GM12875 (cell line): ENCODE measurements around the gene E4F1.
A peak's percentile ranks its signal among the peaks of the same experiment; 100 is the strongest.

Experiments used
- H3K4me3 ChIP-seq: one replicate; pipeline ENCODE4 v1.5.1; 2011; ENCODE audit warnings: low read depth, low read length, control low read depth
- TF ChIP-seq, protein P1 (sequence below): IDR thresholded peaks from 2 replicates; pipeline ENCODE4 v1.5.1; 2011; ENCODE audit warnings: low read depth, mild to moderate bottlenecking, control low read depth, inconsistent platforms, low read length, moderate library complexity, borderline replicate concordance; ENCODE audit not compliant: insufficient read depth

E4F1 gene

DNA sequence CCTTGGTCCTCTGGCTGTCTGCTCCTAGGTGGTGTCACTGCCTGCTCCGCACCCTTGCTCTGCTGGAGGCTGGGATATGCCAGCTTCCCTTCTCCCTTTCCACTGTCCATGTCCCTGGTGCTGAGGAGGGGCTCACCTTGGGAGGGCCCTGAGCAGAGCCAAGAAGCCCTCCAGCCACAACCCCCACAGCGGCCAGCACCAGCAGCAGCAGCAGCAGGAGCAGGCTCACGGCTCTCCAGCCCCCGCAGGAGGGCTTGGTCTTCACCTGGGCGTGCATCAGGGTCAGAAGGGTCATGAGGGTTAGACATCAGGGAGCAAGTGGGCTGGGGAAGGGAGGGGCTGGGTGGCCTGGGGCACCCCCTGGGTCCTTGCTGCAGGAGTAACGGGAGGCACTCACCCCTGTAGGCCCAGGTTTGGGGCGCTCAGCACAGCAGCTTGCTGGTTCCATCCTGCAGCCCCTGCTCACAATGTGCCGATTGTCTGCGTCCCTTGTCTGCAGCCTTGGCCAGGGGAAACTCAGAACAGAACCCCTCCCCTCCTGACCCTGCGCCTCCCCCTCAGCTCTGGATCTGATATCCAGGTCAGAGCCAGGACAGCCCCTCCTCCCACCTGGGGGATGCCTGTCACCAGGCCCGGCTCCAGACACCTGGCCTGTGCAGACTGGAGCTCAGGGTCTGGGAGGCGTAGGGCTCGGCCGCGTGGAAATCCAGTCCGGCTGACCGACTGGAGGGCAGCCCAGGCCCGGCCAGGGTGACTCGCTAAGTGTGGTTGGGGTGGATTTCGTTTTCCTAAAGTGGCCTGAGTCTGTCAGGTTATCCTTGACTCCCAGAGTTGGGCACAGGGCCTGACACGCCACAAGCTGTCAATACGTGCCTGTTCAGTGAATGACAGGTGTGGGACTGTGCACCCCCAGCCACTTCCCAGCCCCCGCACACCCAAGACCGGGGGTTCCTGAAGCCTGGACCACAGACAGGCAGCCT lies 12.7 kb upstream of the E4F1 start, which contains the start of gene BRICD5:
BRICD5 (minus strand) TSS at position 478 of the 980 bp plus-strand sequence; CDS start at position 448, 30 bp downstream.
- TF ChIP-seq, protein P1, sequence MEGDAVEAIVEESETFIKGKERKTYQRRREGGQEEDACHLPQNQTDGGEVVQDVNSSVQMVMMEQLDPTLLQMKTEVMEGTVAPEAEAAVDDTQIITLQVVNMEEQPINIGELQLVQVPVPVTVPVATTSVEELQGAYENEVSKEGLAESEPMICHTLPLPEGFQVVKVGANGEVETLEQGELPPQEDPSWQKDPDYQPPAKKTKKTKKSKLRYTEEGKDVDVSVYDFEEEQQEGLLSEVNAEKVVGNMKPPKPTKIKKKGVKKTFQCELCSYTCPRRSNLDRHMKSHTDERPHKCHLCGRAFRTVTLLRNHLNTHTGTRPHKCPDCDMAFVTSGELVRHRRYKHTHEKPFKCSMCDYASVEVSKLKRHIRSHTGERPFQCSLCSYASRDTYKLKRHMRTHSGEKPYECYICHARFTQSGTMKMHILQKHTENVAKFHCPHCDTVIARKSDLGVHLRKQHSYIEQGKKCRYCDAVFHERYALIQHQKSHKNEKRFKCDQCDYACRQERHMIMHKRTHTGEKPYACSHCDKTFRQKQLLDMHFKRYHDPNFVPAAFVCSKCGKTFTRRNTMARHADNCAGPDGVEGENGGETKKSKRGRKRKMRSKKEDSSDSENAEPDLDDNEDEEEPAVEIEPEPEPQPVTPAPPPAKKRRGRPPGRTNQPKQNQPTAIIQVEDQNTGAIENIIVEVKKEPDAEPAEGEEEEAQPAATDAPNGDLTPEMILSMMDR: no peak
- H3K4me3 ChIP-seq: no peak within 1 kb of the TSS

DNA sequence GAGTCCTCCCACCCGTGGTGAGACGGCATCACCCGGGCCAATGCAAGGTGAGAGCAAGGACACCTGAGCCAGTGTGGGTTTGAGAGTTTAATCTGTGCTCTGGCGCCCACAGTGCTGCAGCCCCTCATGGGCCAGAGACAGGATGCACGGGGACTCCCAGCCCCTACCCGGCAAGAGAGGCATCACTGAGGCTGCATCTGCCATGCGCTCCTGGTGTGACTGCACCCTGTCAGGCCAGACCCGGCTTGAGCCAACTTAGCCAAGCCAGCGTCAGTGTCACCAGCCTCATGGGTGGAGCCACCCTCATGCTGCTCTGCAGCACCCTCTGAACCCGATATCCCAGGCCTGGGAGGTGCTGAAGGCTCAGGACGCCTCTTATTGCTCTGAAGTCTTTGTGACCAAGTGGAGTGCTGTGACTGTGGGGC lies 11.5 kb upstream of the E4F1 start:
- TF ChIP-seq, protein P1: no peak

DNA sequence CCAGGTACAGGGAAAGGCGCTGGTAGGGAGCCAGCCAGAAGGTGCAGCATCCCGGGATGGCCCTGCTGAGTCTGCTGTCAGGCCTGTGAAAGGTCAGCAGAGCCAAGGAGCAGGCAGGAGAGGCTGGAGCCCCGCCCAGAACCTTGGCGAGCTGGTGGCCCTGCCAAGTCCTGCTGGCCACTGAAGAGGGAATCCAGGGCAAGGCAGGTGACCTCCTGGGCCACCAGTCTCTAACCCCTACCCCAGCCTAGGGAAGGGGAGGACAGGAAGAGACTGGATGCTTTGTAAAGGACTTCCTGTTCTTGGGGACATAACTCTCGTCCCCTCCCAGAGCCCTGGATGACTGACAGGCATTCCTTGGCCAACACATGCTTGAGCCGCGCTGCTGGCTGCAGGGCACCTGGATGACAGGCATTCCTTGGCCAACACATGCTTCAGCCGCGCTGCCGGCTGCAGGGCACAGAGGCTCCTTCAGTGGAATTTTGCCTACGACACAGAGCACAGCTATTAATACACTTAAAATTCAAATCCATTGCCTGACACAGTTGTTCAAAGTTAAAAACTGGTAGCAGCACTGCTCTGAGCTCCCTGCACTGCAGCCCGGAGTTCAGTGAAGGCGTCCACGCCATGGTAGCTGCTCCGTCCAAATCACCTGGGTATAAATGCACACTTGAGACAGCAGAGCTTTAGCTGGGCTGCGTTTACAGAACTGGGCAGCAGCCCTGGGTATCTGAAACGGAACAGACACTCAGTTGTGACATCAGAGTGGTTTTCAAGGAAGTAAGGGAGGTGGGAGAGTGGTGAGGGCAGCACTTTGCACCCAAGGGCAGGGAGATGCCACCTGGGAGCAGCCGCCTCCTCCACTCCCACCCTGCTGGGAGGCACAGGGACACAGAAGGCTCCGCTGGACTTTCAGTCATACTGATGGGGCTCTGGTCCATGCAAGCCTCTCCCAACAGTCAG lies 10.7 kb upstream of the E4F1 start:
- TF ChIP-seq, protein P1: no peak
- peak overlapping the region; percentile 89 for H3K4me3 ChIP-seq

More for the DNA sequence above, 11.5 kb upstream of the E4F1 start:
- H3K4me3 ChIP-seq: no peak overlapping the region

DNA sequence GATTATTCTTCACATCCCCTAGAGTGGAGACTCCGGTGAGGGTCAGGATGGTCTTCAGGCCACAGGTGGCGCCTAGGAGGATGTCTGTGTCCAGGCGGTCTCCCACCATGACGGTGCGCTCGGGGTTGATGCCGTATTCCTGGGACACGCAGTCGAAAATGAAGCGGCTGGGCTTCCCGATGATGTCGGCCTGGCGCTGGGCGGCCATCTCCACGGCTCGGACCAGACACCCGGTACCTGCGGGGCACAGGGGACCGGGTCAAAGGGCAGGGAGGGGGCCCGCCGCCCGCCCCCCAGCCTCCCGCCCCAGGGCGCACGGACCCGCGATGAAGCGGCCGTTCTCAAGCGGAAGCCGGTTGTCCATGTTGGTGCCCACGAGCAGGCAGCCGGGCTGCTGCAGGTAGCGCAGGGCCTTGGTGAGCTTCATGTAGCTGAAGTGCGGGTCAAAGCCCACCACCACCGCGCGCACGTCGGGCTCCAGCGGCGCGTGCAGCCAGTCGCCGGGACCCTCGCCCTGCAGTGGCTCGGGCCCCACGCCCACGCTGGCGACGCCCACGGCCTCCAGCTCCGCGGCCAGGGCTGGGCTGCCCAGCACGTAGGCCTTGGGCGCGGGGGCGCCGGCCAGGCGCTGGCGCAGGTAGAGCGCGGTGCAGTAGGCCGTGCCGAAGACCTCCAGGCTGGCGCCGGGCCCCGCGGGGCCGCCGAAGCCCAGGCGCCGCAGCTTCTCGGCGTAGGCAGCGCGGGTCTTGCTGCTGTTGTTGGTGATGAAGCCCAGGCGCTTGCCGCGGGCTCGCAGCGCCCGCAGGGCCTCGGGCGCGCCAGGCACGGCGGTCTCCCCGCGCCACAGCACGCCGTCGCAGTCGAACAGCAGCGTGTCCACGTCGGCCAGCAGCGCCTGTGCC lies 9.3 kb upstream of the E4F1 start:
- TF ChIP-seq, protein P1: no peak
- peak overlapping the region; percentile 89 for H3K4me3 ChIP-seq

DNA sequence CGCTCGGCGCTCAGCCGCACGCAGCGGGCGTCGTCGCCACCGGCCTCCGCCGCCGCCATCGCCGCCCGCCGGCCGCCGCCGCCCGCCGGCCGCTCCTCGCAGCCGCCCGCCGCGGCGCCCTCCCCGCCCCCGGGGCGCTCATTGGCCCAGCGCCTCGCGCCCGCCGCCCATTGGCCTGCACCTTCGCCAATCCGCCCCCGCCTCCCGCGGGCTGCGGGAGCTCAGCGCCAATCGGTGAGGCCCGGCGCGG lies 8.7 kb upstream of the E4F1 start, which contains the start of gene PGP:
PGP (minus strand) TSS at position 122 of the 250 bp plus-strand sequence; CDS start at position 59, 63 bp downstream.
- H3K4me3 ChIP-seq: peak within 1 kb of the TSS; percentile 90
- TF ChIP-seq, protein P1: no peak

DNA sequence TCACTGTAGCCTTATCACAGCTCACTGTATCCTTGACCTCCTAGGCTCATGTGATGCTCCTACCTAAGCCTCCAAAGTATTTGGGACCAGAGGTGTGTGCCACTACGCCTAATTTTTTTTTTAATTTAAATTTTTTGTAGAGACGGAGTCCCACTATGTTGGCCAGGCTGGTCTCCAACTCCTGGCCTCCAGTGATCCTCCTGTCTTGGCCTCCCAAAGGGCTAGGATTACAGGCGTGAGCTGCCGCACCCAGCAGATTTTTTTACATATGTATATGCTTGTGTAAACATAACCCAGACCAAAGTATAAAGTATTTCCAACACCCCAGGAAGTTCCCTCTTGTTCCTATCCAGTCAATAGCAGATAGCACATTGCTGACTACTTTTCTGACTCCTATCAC lies 7.1 kb upstream of the E4F1 start:
- TF ChIP-seq, protein P1: no peak
- no peak overlapping the region for H3K4me3 ChIP-seq
